ENCODE results near the gene UBTD2. TPM values are rescaled to one million over a fixed set of nuclear protein-coding genes. Genes with fewer than 3 reads are reported as not detected.

Gene UBTD2
- total and polyA plus RNA-seq, 9 donors: 17.0 to 31.5 (median 28.6) TPM

GRCh38 chr5:172281346-172281745, 2.2 kb downstream of the UBTD2 start:
- TF ChIP-seq POLR2A (IDR thresholded peaks at IDR 0.05) (no peak), CTCF (IDR thresholded peaks at IDR 0.05) (no peak), EP300 (IDR thresholded peaks at IDR 0.05) (no peak)
- Histone ChIP-seq H3K36me3 (no peaks in the 10 kb centered on the region), H3K9me3 (no peaks in the 10 kb centered on the region), H3K27ac (no peak overlapping the region), H3K27me3 (no peaks in the 10 kb centered on the region), H3K4me3 (no peak overlapping the region), H3K4me1 (ENCODE audit: insufficient read depth) (peaks cover 6% of the 10 kb centered on the region)
- no peak for DNase-seq
- WGBS, 3 donors: 69 to 80% (median 75%) methylated on average over 6 of the region's 6 CpGs
- intact Hi-C loops (cut with DNase I): loop anchor here in 3 of 4 donors (5.0 kb wide), 2 partner anchors 94 to 171 kb away; partner anchors contain the start of genes SH3PXD2B (in 3 of the 3) and STK10 (in 1 of the 3)

- Histone ChIP-seq H3K4me3 (no peak overlapping the region), H3K4me1 (ENCODE audit: insufficient read depth) (peaks cover 8% of the 10 kb centered on the region), H3K27me3 (no peaks in the 10 kb centered on the region), H3K36me3 (no peaks in the 10 kb centered on the region), H3K9me3 (no peaks in the 10 kb centered on the region), H3K27ac (no peak overlapping the region)
- TF ChIP-seq POLR2A (IDR thresholded peaks at IDR 0.05): no peak
- no peak for TF ChIP-seq CTCF (IDR thresholded peaks at IDR 0.05)
- TF ChIP-seq EP300 (IDR thresholded peaks at IDR 0.05): no peak
- peak in 2 of 5 donors; percentile 34 to 38 for DNase-seq
- intact Hi-C loops (cut with DNase I): loop anchor here in 3 of 4 donors (5.0 kb wide), 2 partner anchors 94 to 171 kb away; partner anchors contain the start of genes SH3PXD2B (in 3 of the 3) and STK10 (in 1 of the 3)
- 31 to 59% (median 49%) methylated on average over 4 of the region's 4 CpGs for WGBS, 3 donors
These were observed 2.6 kb downstream of the UBTD2 start for GRCh38 chr5:172280929-172281328.

GRCh38 chr5:172280317-172280716, 3.2 kb downstream of the UBTD2 start:
- Histone ChIP-seq H3K4me1 (ENCODE audit: insufficient read depth) (peaks cover 8% of the 10 kb centered on the region), H3K36me3 (no peaks in the 10 kb centered on the region), H3K27me3 (no peaks in the 10 kb centered on the region), H3K27ac (no peak overlapping the region), H3K9me3 (no peaks in the 10 kb centered on the region), H3K4me3 (no peak overlapping the region)
- intact Hi-C loops (cut with DNase I): loop anchor here in 3 of 4 donors (5.0 kb wide), 2 partner anchors 93 to 172 kb away; partner anchors contain the start of genes SH3PXD2B (in 3 of the 3) and STK10 (in 1 of the 3)
- TF ChIP-seq POLR2A (IDR thresholded peaks at IDR 0.05) (no peak), EP300 (IDR thresholded peaks at IDR 0.05) (no peak), CTCF (IDR thresholded peaks at IDR 0.05) (no peak)
- no peak for DNase-seq
- 91 to 95% (median 92%) methylated on average over 5 of the region's 5 CpGs for WGBS, 3 donors

GRCh38 chr5:172278356-172278755, 5.2 kb downstream of the UBTD2 start:
- H3K4me1 ChIP-seq (ENCODE audit: insufficient read depth): peaks cover 10% of the 10 kb centered on the region
- no peaks in the 10 kb centered on the region for H3K27me3 ChIP-seq
- TF ChIP-seq CTCF (IDR thresholded peaks at IDR 0.05): no peak
- no peak for TF ChIP-seq POLR2A (IDR thresholded peaks at IDR 0.05)
- no peak for TF ChIP-seq EP300 (IDR thresholded peaks at IDR 0.05)
- intact Hi-C loops (cut with DNase I): no loop called here
- no peak overlapping the region for H3K4me3 ChIP-seq
- no peak for DNase-seq
- 97 to 98% (median 98%) methylated on average over 9 of the region's 9 CpGs for WGBS, 3 donors
- no peaks in the 10 kb centered on the region for H3K36me3 ChIP-seq
- no peak overlapping the region for H3K27ac ChIP-seq
- H3K9me3 ChIP-seq: no peaks in the 10 kb centered on the region
